ENCODE results near the gene ATP6V0A1. TPM values are rescaled to one million over a fixed set of nuclear protein-coding genes. Genes with fewer than 3 reads are reported as not detected.
"Not testable (repeated sequence)": the region's sequence is repeated elsewhere in the genome, so short reads cannot be mapped to it uniquely, and the experiment has no call there.

Gene ATP6V0A1
- total RNA-seq, 3 donors from 2014 or later, result 88.5 to 105 (median 95.6) TPM

- ATAC-seq (peak; percentile 43), DNase-seq (no peak)
- Histone ChIP-seq H3K4me3 (no peak overlapping the region), H3K9me3 (no peaks in the 10 kb centered on the region), H3K36me3 (ENCODE audit: low read depth) (no peaks in the 10 kb centered on the region), H3K4me1 (ENCODE audit: low read depth) (peaks cover 8% of the 10 kb centered on the region)
- intact Hi-C loops (cut with DNase I, micrococcal nuclease), result no loop called here
- TF ChIP-seq CTCF (IDR thresholded peaks at IDR 0.05), result no peak
Measured at GRCh38 chr17:42442196-42442565, 16.5 kb upstream of the ATP6V0A1 start.

- intact Hi-C loops (cut with DNase I, micrococcal nuclease); H3K4me1 ChIP-seq (ENCODE audit: low read depth); H3K4me3 ChIP-seq; DNase-seq; H3K36me3 ChIP-seq (ENCODE audit: low read depth); ATAC-seq; H3K9me3 ChIP-seq: not testable (repeated sequence)
Measured at GRCh38 chr17:42449176-42449575, 9.5 kb upstream of the ATP6V0A1 start.

GRCh38 chr17:42449838-42450237 lies 8.8 kb upstream of the ATP6V0A1 start:
- ATAC-seq; H3K4me3 ChIP-seq; H3K36me3 ChIP-seq (ENCODE audit: low read depth); H3K9me3 ChIP-seq; H3K4me1 ChIP-seq (ENCODE audit: low read depth); DNase-seq; intact Hi-C loops (cut with DNase I, micrococcal nuclease): not testable (repeated sequence)

- H3K4me1 ChIP-seq (ENCODE audit: low read depth); H3K4me3 ChIP-seq; intact Hi-C loops (cut with DNase I, micrococcal nuclease); H3K9me3 ChIP-seq; H3K36me3 ChIP-seq (ENCODE audit: low read depth): not testable (repeated sequence)
- DNase-seq, result peak in 1 of 3 donors; percentile 27
- ATAC-seq, result peak; percentile 55
Measured at GRCh38 chr17:42451270-42451669, 7.4 kb upstream of the ATP6V0A1 start.

- intact Hi-C loops (cut with DNase I, micrococcal nuclease), result no loop called here
- H3K9me3 ChIP-seq, result no peaks in the 10 kb centered on the region
- no peaks in the 10 kb centered on the region for H3K36me3 ChIP-seq (ENCODE audit: low read depth)
- no peak for ATAC-seq
- H3K4me1 ChIP-seq (ENCODE audit: low read depth), result peaks cover 4% of the 10 kb centered on the region
- H3K4me3 ChIP-seq, result no peak overlapping the region
- no peak for TF ChIP-seq CTCF (IDR thresholded peaks at IDR 0.05)
- DNase-seq, result no peak
Measured at GRCh38 chr17:42453439-42453838, 5.2 kb upstream of the ATP6V0A1 start.

- DNase-seq; H3K36me3 ChIP-seq (ENCODE audit: low read depth); H3K4me3 ChIP-seq; ATAC-seq; H3K4me1 ChIP-seq (ENCODE audit: low read depth); H3K9me3 ChIP-seq; intact Hi-C loops (cut with DNase I, micrococcal nuclease): not testable (repeated sequence)
Measured at GRCh38 chr17:42454987-42455386, 3.7 kb upstream of the ATP6V0A1 start.

- intact Hi-C loops (cut with DNase I, micrococcal nuclease), result no loop called here
- ATAC-seq, result no peak
- H3K4me3 ChIP-seq, result no peak overlapping the region
- H3K36me3 ChIP-seq (ENCODE audit: low read depth), result no peaks in the 10 kb centered on the region
- H3K9me3 ChIP-seq, result no peaks in the 10 kb centered on the region
- DNase-seq, result no peak
- TF ChIP-seq CTCF (IDR thresholded peaks at IDR 0.05), result no peak
- H3K4me1 ChIP-seq (ENCODE audit: low read depth), result peaks cover 11% of the 10 kb centered on the region
Measured at GRCh38 chr17:42456223-42457106, 2.2 kb upstream of the ATP6V0A1 start.

Measured in mucosa of descending colon (tissue), 3 donors.